ENCODE measurements around the gene FBXL19. TPM values are rescaled to one million over a fixed set of nuclear protein-coding genes. Genes with fewer than 3 reads are reported as not detected.

The FBXL19 gene
- total and polyA plus RNA-seq, 2 of the 13 experiments (the other 11 are each of a cell fraction or from before 2014, with no cell fraction given) = 6.0 to 13.7 TPM

DNA sequence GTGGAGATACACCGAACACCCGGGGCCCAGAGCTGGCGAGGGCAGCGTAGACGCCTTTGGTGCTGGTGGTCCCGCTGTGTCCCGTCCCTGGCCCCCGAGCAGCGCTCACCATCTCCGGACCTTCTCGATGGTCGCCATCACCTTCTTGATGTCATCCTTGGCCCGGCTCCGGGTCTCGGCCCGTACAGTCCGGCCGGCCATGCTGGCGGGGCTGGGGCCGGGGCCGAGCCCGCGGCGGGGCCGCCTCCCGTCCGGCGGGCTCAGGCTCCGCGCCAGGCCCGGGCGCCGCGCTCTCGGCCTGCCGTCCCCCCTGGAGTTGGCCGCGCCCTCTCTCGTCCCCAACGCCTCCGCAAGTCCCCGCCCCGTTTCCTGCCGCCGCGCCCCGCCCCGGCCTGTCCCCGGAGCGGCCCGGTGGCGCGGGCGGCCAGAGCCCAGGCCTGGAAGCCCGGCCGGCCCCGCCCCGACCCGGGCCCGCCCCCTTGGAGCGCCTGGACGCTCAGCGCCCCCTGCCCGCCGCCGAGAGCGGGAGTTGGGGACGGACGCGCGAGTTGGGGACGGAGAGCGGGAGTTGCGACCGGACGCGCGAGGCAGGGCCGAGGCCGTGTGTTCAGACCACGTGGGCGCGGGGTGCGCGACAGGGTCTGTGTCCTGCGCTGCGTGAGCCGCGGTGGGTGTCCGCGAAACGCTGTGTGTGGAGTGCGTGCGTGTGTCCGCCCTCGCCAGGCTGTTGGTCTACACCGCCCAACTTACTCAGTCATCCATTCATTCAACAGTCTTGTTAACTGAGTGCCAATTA is 29.4 kb upstream of the FBXL19 start, which contains the start of gene BCL7C (continued):
- TF ChIP-seq CREM (IDR thresholded peaks at IDR 0.05) (no peak), CREM (CRISPR knock-in tag; IDR thresholded peaks at IDR 0.05) (no peak), KLF13 (CRISPR knock-in tag; IDR thresholded peaks at IDR 0.05) (peak; percentile 99), NCOA5 (CRISPR knock-in tag; IDR thresholded peaks at IDR 0.05) (no peak), YEATS4 (CRISPR knock-in tag; IDR thresholded peaks at IDR 0.05; ENCODE audit: borderline replicate concordance) (peak; percentile 86), SMAD1 (CRISPR knock-in tag; IDR thresholded peaks at IDR 0.05; ENCODE audit: borderline replicate concordance, low read depth) (no peak), ETV6 (CRISPR knock-in tag; conservative IDR thresholded peaks at IDR 0.05) (peak; percentile 86; the same call in 1 of the 2 replicates), PAX8 (CRISPR knock-in tag; IDR thresholded peaks at IDR 0.05; ENCODE audit: borderline replicate concordance) (0 out of 2 replicates have a peak, but pooled peaks have one; percentile 71), TMF1 (CRISPR knock-in tag; IDR thresholded peaks at IDR 0.05; ENCODE audit: low read depth) (peak; percentile 96), MIXL1 (CRISPR knock-in tag; IDR thresholded peaks at IDR 0.05) (peak; percentile 69; the same call in 1 of the 2 replicates), CBX1 (IDR thresholded peaks at IDR 0.05; ENCODE audit: low read depth) (peak; percentile 79), TGIF2 (CRISPR knock-in tag; IDR thresholded peaks at IDR 0.05) (peak; percentile 82; the same call in 1 of the 2 replicates), MZF1 (CRISPR knock-in tag; IDR thresholded peaks at IDR 0.05; ENCODE audit: borderline replicate concordance) (no peak), ZNF546 (CRISPR knock-in tag; conservative IDR thresholded peaks at IDR 0.05) (peak; percentile 94; the same call in 1 of the 2 replicates), RAD21 (CRISPR knock-in tag; IDR thresholded peaks at IDR 0.05) (peak; percentile 71), ZNF101 (CRISPR knock-in tag; IDR thresholded peaks at IDR 0.05; ENCODE audit: borderline replicate concordance, low read depth) (0 out of 2 replicates have a peak, but pooled peaks have one; percentile 62)
- TF ChIP-seq, protein P1, sequence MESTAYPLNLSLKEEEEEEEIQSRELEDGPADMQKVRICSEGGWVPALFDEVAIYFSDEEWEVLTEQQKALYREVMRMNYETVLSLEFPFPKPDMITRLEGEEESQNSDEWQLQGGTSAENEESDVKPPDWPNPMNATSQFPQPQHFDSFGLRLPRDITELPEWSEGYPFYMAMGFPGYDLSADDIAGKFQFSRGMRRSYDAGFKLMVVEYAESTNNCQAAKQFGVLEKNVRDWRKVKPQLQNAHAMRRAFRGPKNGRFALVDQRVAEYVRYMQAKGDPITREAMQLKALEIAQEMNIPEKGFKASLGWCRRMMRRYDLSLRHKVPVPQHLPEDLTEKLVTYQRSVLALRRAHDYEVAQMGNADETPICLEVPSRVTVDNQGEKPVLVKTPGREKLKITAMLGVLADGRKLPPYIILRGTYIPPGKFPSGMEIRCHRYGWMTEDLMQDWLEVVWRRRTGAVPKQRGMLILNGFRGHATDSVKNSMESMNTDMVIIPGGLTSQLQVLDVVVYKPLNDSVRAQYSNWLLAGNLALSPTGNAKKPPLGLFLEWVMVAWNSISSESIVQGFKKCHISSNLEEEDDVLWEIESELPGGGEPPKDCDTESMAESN (CRISPR knock-in tag; conservative IDR thresholded peaks at IDR 0.05) = peak; percentile 94
- TF ChIP-seq, protein P2, sequence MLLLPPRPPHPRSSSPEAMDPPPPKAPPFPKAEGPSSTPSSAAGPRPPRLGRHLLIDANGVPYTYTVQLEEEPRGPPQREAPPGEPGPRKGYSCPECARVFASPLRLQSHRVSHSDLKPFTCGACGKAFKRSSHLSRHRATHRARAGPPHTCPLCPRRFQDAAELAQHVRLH (CRISPR knock-in tag; IDR thresholded peaks at IDR 0.05; ENCODE audit: borderline replicate concordance, low read depth) = peak; percentile 82; the same call in 1 of the 2 replicates
- TF ChIP-seq, protein P3, sequence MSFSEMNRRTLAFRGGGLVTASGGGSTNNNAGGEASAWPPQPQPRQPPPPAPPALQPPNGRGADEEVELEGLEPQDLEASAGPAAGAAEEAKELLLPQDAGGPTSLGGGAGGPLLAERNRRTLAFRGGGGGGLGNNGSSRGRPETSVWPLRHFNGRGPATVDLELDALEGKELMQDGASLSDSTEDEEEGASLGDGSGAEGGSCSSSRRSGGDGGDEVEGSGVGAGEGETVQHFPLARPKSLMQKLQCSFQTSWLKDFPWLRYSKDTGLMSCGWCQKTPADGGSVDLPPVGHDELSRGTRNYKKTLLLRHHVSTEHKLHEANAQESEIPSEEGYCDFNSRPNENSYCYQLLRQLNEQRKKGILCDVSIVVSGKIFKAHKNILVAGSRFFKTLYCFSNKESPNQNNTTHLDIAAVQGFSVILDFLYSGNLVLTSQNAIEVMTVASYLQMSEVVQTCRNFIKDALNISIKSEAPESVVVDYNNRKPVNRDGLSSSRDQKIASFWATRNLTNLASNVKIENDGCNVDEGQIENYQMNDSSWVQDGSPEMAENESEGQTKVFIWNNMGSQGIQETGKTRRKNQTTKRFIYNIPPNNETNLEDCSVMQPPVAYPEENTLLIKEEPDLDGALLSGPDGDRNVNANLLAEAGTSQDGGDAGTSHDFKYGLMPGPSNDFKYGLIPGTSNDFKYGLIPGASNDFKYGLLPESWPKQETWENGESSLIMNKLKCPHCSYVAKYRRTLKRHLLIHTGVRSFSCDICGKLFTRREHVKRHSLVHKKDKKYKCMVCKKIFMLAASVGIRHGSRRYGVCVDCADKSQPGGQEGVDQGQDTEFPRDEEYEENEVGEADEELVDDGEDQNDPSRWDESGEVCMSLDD (CRISPR knock-in tag; IDR thresholded peaks at IDR 0.05; ENCODE audit: borderline replicate concordance) = peak; percentile 86
- TF ChIP-seq, protein P4, sequence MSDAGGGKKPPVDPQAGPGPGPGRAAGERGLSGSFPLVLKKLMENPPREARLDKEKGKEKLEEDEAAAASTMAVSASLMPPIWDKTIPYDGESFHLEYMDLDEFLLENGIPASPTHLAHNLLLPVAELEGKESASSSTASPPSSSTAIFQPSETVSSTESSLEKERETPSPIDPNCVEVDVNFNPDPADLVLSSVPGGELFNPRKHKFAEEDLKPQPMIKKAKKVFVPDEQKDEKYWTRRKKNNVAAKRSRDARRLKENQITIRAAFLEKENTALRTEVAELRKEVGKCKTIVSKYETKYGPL (CRISPR knock-in tag; IDR thresholded peaks at IDR 0.05) = peak; percentile 90; the same call in 1 of the 2 replicates
- TF ChIP-seq, protein P5, sequence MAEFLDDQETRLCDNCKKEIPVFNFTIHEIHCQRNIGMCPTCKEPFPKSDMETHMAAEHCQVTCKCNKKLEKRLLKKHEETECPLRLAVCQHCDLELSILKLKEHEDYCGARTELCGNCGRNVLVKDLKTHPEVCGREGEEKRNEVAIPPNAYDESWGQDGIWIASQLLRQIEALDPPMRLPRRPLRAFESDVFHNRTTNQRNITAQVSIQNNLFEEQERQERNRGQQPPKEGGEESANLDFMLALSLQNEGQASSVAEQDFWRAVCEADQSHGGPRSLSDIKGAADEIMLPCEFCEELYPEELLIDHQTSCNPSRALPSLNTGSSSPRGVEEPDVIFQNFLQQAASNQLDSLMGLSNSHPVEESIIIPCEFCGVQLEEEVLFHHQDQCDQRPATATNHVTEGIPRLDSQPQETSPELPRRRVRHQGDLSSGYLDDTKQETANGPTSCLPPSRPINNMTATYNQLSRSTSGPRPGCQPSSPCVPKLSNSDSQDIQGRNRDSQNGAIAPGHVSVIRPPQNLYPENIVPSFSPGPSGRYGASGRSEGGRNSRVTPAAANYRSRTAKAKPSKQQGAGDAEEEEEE (CRISPR knock-in tag; IDR thresholded peaks at IDR 0.05; ENCODE audit: borderline replicate concordance) = no peak; the same call in 1 of the 2 replicates

All from HepG2 (cell line).